Activated naive CD8-positive, alpha-beta T cell (primary cell): ENCODE results near the gene UQCRC2.
"Not testable (repeated sequence)": the region's sequence is repeated elsewhere in the genome, so short reads cannot be mapped to it uniquely, and the experiment has no call there.

Experiments used
- H3K27ac Mint-ChIP-seq: one replicate; pipeline ENCODE4 v1.8.0; 2021; ENCODE audit warnings: mixed read lengths
- H3K27me3 Mint-ChIP-seq: one replicate; pipeline ENCODE4 v1.8.0; 2021; ENCODE audit warnings: mixed read lengths
- H3K36me3 Mint-ChIP-seq: one replicate; pipeline ENCODE4 v1.8.0; 2021; ENCODE audit warnings: mixed read lengths
- H3K4me1 Mint-ChIP-seq: one replicate; pipeline ENCODE4 v1.8.0; 2021; ENCODE audit warnings: low read depth, mixed read lengths
- H3K4me3 Mint-ChIP-seq: one replicate; pipeline ENCODE4 v1.8.0; 2021; ENCODE audit warnings: mild to moderate bottlenecking, mixed read lengths
- H3K9me3 Mint-ChIP-seq: one replicate; pipeline ENCODE4 v1.8.0; 2021; ENCODE audit warnings: low read depth, mixed read lengths

The UQCRC2 gene

GRCh38 chr16:22013486-22013885, 60.3 kb downstream of the UQCRC2 start:
- no peaks in the 10 kb centered on the region for H3K9me3 Mint-ChIP-seq

GRCh38 chr16:22014271-22014873, 61.2 kb downstream of the UQCRC2 start:
- no peaks in the 10 kb centered on the region for H3K27me3 Mint-ChIP-seq
- no peaks in the 10 kb centered on the region for H3K9me3 Mint-ChIP-seq
- peaks cover 76% of the 10 kb centered on the region for H3K4me1 Mint-ChIP-seq
- no peak overlapping the region for H3K4me3 Mint-ChIP-seq
- no peak overlapping the region for H3K27ac Mint-ChIP-seq
- H3K36me3 Mint-ChIP-seq = no peaks in the 10 kb centered on the region

More at GRCh38 chr16:22013486-22013885, 60.3 kb downstream of the UQCRC2 start:
- no peaks in the 10 kb centered on the region for H3K36me3 Mint-ChIP-seq
- H3K4me3 Mint-ChIP-seq = no peak overlapping the region
- no peak overlapping the region for H3K27ac Mint-ChIP-seq
- H3K27me3 Mint-ChIP-seq = no peaks in the 10 kb centered on the region
- peaks cover 73% of the 10 kb centered on the region for H3K4me1 Mint-ChIP-seq

- no peak overlapping the region for H3K27ac Mint-ChIP-seq
Observed at GRCh38 chr16:22016927-22017326, 63.8 kb downstream of the UQCRC2 start.

GRCh38 chr16:22018559-22018958, 65.4 kb downstream of the UQCRC2 start:
- H3K36me3 Mint-ChIP-seq = peaks cover 3% of the 10 kb centered on the region
- H3K27me3 Mint-ChIP-seq = no peaks in the 10 kb centered on the region
- no peak overlapping the region for H3K4me3 Mint-ChIP-seq
- H3K9me3 Mint-ChIP-seq = no peaks in the 10 kb centered on the region
- H3K27ac Mint-ChIP-seq = no peak overlapping the region
- H3K4me1 Mint-ChIP-seq = peaks cover 63% of the 10 kb centered on the region

More at GRCh38 chr16:22016927-22017326, 63.8 kb downstream of the UQCRC2 start:
- Mint-ChIP-seq H3K9me3 (no peaks in the 10 kb centered on the region), H3K4me3 (no peak overlapping the region), H3K36me3 (no peaks in the 10 kb centered on the region), H3K4me1 (peaks cover 68% of the 10 kb centered on the region), H3K27me3 (no peaks in the 10 kb centered on the region)

GRCh38 chr16:22022151-22022550, 69.0 kb downstream of the UQCRC2 start:
- no peaks in the 10 kb centered on the region for H3K27me3 Mint-ChIP-seq
- H3K27ac Mint-ChIP-seq = no peak overlapping the region
- no peak overlapping the region for H3K4me3 Mint-ChIP-seq
- H3K9me3 Mint-ChIP-seq = no peaks in the 10 kb centered on the region
- peaks cover 6% of the 10 kb centered on the region for H3K36me3 Mint-ChIP-seq
- H3K4me1 Mint-ChIP-seq = peaks cover 40% of the 10 kb centered on the region

GRCh38 chr16:22023505-22023904, 70.3 kb downstream of the UQCRC2 start:
- Mint-ChIP-seq H3K4me1 (peaks cover 35% of the 10 kb centered on the region), H3K36me3 (peaks cover 6% of the 10 kb centered on the region), H3K27me3 (no peaks in the 10 kb centered on the region), H3K9me3 (no peaks in the 10 kb centered on the region), H3K27ac (no peak overlapping the region), H3K4me3 (no peak overlapping the region)

- H3K4me1 Mint-ChIP-seq = peaks cover 25% of the 10 kb centered on the region
- not testable (repeated sequence) for H3K4me3 Mint-ChIP-seq, H3K27me3 Mint-ChIP-seq, H3K27ac Mint-ChIP-seq, H3K36me3 Mint-ChIP-seq, H3K9me3 Mint-ChIP-seq
Observed at GRCh38 chr16:22024785-22025184, 71.6 kb downstream of the UQCRC2 start.

- H3K27me3 Mint-ChIP-seq = no peaks in the 10 kb centered on the region
- no peak overlapping the region for H3K4me3 Mint-ChIP-seq
- peaks cover 19% of the 10 kb centered on the region for H3K36me3 Mint-ChIP-seq
- no peaks in the 10 kb centered on the region for H3K9me3 Mint-ChIP-seq
- H3K27ac Mint-ChIP-seq = no peak overlapping the region
- H3K4me1 Mint-ChIP-seq = peaks cover 21% of the 10 kb centered on the region
Observed at GRCh38 chr16:22027633-22028032, 74.5 kb downstream of the UQCRC2 start.

- Mint-ChIP-seq H3K4me1 (peaks cover 21% of the 10 kb centered on the region), H3K36me3 (peaks cover 17% of the 10 kb centered on the region), H3K9me3 (no peaks in the 10 kb centered on the region), H3K27ac (peak overlapping the region; percentile 41), H3K4me3 (no peak overlapping the region), H3K27me3 (no peaks in the 10 kb centered on the region)
Observed at GRCh38 chr16:22029632-22030031, 76.5 kb downstream of the UQCRC2 start.

- Mint-ChIP-seq H3K9me3 (no peaks in the 10 kb centered on the region), H3K36me3 (peaks cover 17% of the 10 kb centered on the region), H3K4me3 (no peak overlapping the region), H3K27ac (peak overlapping the region; percentile 41), H3K27me3 (no peaks in the 10 kb centered on the region), H3K4me1 (peaks cover 21% of the 10 kb centered on the region)
Observed at GRCh38 chr16:22030087-22030812, 77.1 kb downstream of the UQCRC2 start.

- H3K27me3 Mint-ChIP-seq = no peaks in the 10 kb centered on the region
- no peaks in the 10 kb centered on the region for H3K9me3 Mint-ChIP-seq
- no peak overlapping the region for H3K27ac Mint-ChIP-seq
- H3K36me3 Mint-ChIP-seq = peaks cover 14% of the 10 kb centered on the region
- no peak overlapping the region for H3K4me3 Mint-ChIP-seq
- peaks cover 18% of the 10 kb centered on the region for H3K4me1 Mint-ChIP-seq
Observed at GRCh38 chr16:22031483-22032083, 78.4 kb downstream of the UQCRC2 start.
